Measurements from ENCODE around the gene KAT14.
"Not testable (repeated sequence)": the region's sequence is repeated elsewhere in the genome, so short reads cannot be mapped to it uniquely, and the experiment has no call there.

The KAT14 gene

GRCh38 chr20:18108326-18108725 is 29.3 kb upstream of the KAT14 start:
- Histone ChIP-seq H3K4me2 (ENCODE audit: low read length) (no peak overlapping the region), H2BK12ac (ENCODE audit: low read length) (no peak overlapping the region), H3K9me3 (ENCODE audit: insufficient read depth, low read depth, low read length) (no peaks in the 10 kb centered on the region), H2BK120ac (ENCODE audit: insufficient read depth, low read length, poor library complexity) (no peak overlapping the region), H3K14ac (ENCODE audit: low read length) (no peak overlapping the region), H2BK5ac (ENCODE audit: low read depth, low read length, poor library complexity) (no peak overlapping the region), H3K36me3 (ENCODE audit: control insufficient read depth in 1 of 2, insufficient read depth in 2 of 2, low read length in 2 of 2) (no peaks in the 10 kb centered on the region), H3K4ac (ENCODE audit: low read depth, low read length) (no peak overlapping the region), H2AFZ (ENCODE audit: insufficient read depth, low read length, poor library complexity) (no peak overlapping the region), H4K12ac (ENCODE audit: low read depth, low read length) (no peak overlapping the region), H3K18ac (ENCODE audit: low read length) (no peak overlapping the region), H4K8ac (ENCODE audit: low read depth, low read length) (no peak overlapping the region), H3K79me1 (ENCODE audit: low read length) (no peaks in the 10 kb centered on the region), H4K91ac (ENCODE audit: low read depth, low read length) (no peak overlapping the region), H3K4me1 (ENCODE audit: control insufficient read depth in 1 of 2, insufficient read depth in 2 of 2, low read length in 2 of 2) (no peaks in the 10 kb centered on the region), H3K9ac (ENCODE audit: low read length) (no peak overlapping the region), H3K79me2 (ENCODE audit: control insufficient read depth, insufficient read depth, low read length, poor library complexity) (no peaks in the 10 kb centered on the region), H3K23ac (ENCODE audit: low read length) (no peak overlapping the region), H3K4me3 (ENCODE audit: low read depth, low read length) (no peak overlapping the region), H2AK5ac (ENCODE audit: low read length) (no peak overlapping the region), H3K27ac (ENCODE audit: low read depth, low read length) (no peak overlapping the region), H3K27me3 (ENCODE audit: insufficient read depth, low read length) (no peaks in the 10 kb centered on the region)
- DNase-seq: no peak
- WGBS (ENCODE audit: extremely low coverage, insufficient coverage, insufficient read length): no CpG with 5 or more reads among the region's 2 CpGs

- not testable (repeated sequence) for H3K4me2 ChIP-seq (ENCODE audit: low read length); H2BK5ac ChIP-seq (ENCODE audit: low read depth, low read length, poor library complexity); H3K4ac ChIP-seq (ENCODE audit: low read depth, low read length); H2AK5ac ChIP-seq (ENCODE audit: low read length); H3K18ac ChIP-seq (ENCODE audit: low read length); H3K79me2 ChIP-seq (ENCODE audit: control insufficient read depth, insufficient read depth, low read length, poor library complexity); H4K91ac ChIP-seq (ENCODE audit: low read depth, low read length); H3K36me3 ChIP-seq (ENCODE audit: control insufficient read depth in 1 of 2, insufficient read depth in 2 of 2, low read length in 2 of 2); H2AFZ ChIP-seq (ENCODE audit: insufficient read depth, low read length, poor library complexity); H3K4me3 ChIP-seq (ENCODE audit: low read depth, low read length); H3K9me3 ChIP-seq (ENCODE audit: insufficient read depth, low read depth, low read length); H4K12ac ChIP-seq (ENCODE audit: low read depth, low read length); H2BK12ac ChIP-seq (ENCODE audit: low read length); H3K27me3 ChIP-seq (ENCODE audit: insufficient read depth, low read length); H3K9ac ChIP-seq (ENCODE audit: low read length); H4K8ac ChIP-seq (ENCODE audit: low read depth, low read length); H3K79me1 ChIP-seq (ENCODE audit: low read length); H3K4me1 ChIP-seq (ENCODE audit: control insufficient read depth in 1 of 2, insufficient read depth in 2 of 2, low read length in 2 of 2); H3K27ac ChIP-seq (ENCODE audit: low read depth, low read length); H3K14ac ChIP-seq (ENCODE audit: low read length); H3K23ac ChIP-seq (ENCODE audit: low read length); H2BK120ac ChIP-seq (ENCODE audit: insufficient read depth, low read length, poor library complexity); DNase-seq
- no CpG with 5 or more reads among the region's 1 CpG for WGBS (ENCODE audit: extremely low coverage, insufficient coverage, insufficient read length)
These were observed 9.1 kb upstream of the KAT14 start for GRCh38 chr20:18128574-18128973.

GRCh38 chr20:18132663-18133062 is 5.0 kb upstream of the KAT14 start:
- Histone ChIP-seq H3K9ac (ENCODE audit: low read length) (no peak overlapping the region), H3K27ac (ENCODE audit: low read depth, low read length) (no peak overlapping the region), H3K14ac (ENCODE audit: low read length) (no peak overlapping the region), H3K4ac (ENCODE audit: low read depth, low read length) (no peak overlapping the region), H2BK120ac (ENCODE audit: insufficient read depth, low read length, poor library complexity) (no peak overlapping the region), H3K9me3 (ENCODE audit: insufficient read depth, low read depth, low read length) (no peaks in the 10 kb centered on the region), H3K36me3 (ENCODE audit: control insufficient read depth in 1 of 2, insufficient read depth in 2 of 2, low read length in 2 of 2) (no peaks in the 10 kb centered on the region), H4K8ac (ENCODE audit: low read depth, low read length) (no peak overlapping the region), H3K4me1 (ENCODE audit: control insufficient read depth in 1 of 2, insufficient read depth in 2 of 2, low read length in 2 of 2) (no peaks in the 10 kb centered on the region), H2BK12ac (ENCODE audit: low read length) (no peak overlapping the region), H3K79me2 (ENCODE audit: control insufficient read depth, insufficient read depth, low read length, poor library complexity) (peaks cover 3% of the 10 kb centered on the region), H3K27me3 (ENCODE audit: insufficient read depth, low read length) (no peaks in the 10 kb centered on the region), H3K18ac (ENCODE audit: low read length) (no peak overlapping the region), H4K91ac (ENCODE audit: low read depth, low read length) (no peak overlapping the region), H3K79me1 (ENCODE audit: low read length) (peaks cover 5% of the 10 kb centered on the region), H2BK5ac (ENCODE audit: low read depth, low read length, poor library complexity) (no peak overlapping the region), H3K4me2 (ENCODE audit: low read length) (no peak overlapping the region), H2AFZ (ENCODE audit: insufficient read depth, low read length, poor library complexity) (no peak overlapping the region), H4K12ac (ENCODE audit: low read depth, low read length) (no peak overlapping the region), H3K4me3 (ENCODE audit: low read depth, low read length) (no peak overlapping the region), H2AK5ac (ENCODE audit: low read length) (no peak overlapping the region), H3K23ac (ENCODE audit: low read length) (no peak overlapping the region)
- DNase-seq: no peak
- no CpG with 5 or more reads among the region's 1 CpG for WGBS (ENCODE audit: extremely low coverage, insufficient coverage, insufficient read length)

- Histone ChIP-seq H3K23ac (ENCODE audit: low read length) (no peak overlapping the region), H2BK120ac (ENCODE audit: insufficient read depth, low read length, poor library complexity) (no peak overlapping the region), H2BK12ac (ENCODE audit: low read length) (no peak overlapping the region), H3K9me3 (ENCODE audit: insufficient read depth, low read depth, low read length) (no peaks in the 10 kb centered on the region), H3K18ac (ENCODE audit: low read length) (no peak overlapping the region), H3K4me2 (ENCODE audit: low read length) (no peak overlapping the region), H3K79me1 (ENCODE audit: low read length) (peaks cover 13% of the 10 kb centered on the region), H3K27me3 (ENCODE audit: insufficient read depth, low read length) (no peaks in the 10 kb centered on the region), H2AFZ (ENCODE audit: insufficient read depth, low read length, poor library complexity) (no peak overlapping the region), H3K79me2 (ENCODE audit: control insufficient read depth, insufficient read depth, low read length, poor library complexity) (peaks cover 10% of the 10 kb centered on the region), H3K14ac (ENCODE audit: low read length) (no peak overlapping the region), H4K91ac (ENCODE audit: low read depth, low read length) (no peak overlapping the region), H2AK5ac (ENCODE audit: low read length) (no peak overlapping the region), H2BK5ac (ENCODE audit: low read depth, low read length, poor library complexity) (no peak overlapping the region), H3K36me3 (ENCODE audit: control insufficient read depth in 1 of 2, insufficient read depth in 2 of 2, low read length in 2 of 2) (no peaks in the 10 kb centered on the region), H3K27ac (ENCODE audit: low read depth, low read length) (no peak overlapping the region), H3K9ac (ENCODE audit: low read length) (no peak overlapping the region), H4K8ac (ENCODE audit: low read depth, low read length) (no peak overlapping the region), H3K4me1 (ENCODE audit: control insufficient read depth in 1 of 2, insufficient read depth in 2 of 2, low read length in 2 of 2) (peaks cover 0 to under 1% of the 10 kb centered on the region in 2 experiments), H3K4me3 (ENCODE audit: low read depth, low read length) (no peak overlapping the region), H4K12ac (ENCODE audit: low read depth, low read length) (no peak overlapping the region), H3K4ac (ENCODE audit: low read depth, low read length) (no peak overlapping the region)
- no peak for DNase-seq
- no CpG with 5 or more reads among the region's 2 CpGs for WGBS (ENCODE audit: extremely low coverage, insufficient coverage, insufficient read length)
These were observed 3.7 kb upstream of the KAT14 start for GRCh38 chr20:18133962-18134361.
